Iris pigment epithelial cell (primary cell): ENCODE results near the gene CETN3.
"Not testable (repeated sequence)": the region's sequence is repeated elsewhere in the genome, so short reads cannot be mapped to it uniquely, and the experiment has no call there.

ENCODE experiments used
- DNase-seq: peaks from one replicate; pipeline ENCODE4 v3.0.0-alpha.2; 2011; ENCODE audit warnings: low read depth

Gene CETN3

DNA sequence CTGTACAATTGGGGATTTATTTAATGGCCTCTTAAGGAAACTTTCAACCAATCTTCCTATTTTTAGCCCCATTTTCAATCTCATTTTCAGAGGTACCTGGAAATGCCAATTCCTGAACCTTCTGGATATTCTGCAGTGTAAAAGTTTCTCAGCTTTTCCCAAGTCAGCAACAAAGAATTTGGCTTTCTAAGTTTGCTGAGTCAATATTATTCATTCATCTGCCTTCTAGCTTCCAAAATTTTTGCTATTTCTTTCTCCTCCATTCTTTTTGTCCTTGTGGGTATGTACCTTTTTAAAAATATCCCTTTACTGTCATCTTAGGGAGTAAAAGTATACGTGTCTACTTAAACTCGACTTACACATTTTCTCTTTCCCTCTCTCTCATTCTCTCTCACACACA lies 25.7 kb downstream of the CETN3 start:
- no peak for DNase-seq

DNA sequence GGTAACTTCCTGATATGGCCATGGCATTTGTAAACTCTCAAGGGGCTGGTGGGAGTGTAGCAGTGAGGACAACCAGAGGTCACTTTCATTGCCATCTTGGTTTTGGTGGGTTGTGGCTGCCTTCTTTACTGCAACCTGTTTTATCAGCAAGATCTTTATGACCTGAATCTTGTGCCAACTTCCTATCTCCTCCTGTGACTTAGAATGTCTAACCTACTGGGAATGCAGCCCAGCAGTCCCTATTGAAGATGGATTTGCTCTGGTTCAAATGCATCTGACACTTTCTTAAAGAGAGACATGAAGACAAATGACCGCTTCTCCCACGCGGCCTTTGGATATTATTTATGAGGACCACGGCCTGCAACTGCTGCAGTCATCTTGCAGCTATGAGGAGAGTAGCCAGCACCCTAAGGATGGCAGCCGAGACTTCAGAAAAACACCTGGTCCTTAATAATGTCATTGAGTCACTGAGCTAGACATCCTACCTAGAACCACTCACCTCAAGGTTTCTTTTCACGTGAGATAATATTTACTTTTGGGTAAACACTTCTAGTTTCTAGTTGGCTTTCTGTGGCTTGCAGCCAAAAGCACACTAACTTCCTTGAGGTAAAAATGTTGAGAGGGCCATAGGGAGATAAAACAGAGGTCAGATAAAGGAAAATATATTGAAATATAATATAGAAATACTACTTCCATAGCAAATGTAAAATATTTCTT lies 28.2 kb downstream of the CETN3 start:
- DNase-seq, result no peak

DNA sequence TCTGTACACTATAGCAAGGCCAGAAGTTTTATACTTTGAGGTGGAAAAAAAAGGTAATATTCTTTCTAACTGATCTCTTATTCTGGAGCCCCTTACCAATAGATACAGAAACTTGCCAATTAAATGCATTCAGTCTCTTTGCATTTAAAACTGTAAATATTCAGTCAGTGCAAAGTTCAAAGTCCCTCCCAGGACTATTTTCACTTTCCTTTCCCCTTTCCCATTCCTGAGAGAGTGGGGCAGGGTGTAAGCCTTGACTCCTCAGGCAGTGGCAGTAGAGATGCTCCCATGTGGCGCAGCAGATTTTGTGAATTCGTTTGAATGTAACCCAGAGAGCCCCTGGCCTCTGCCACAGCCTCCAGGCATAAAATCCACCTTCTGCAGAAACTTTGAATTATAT lies 29.9 kb downstream of the CETN3 start:
- DNase-seq, result no peak

DNA sequence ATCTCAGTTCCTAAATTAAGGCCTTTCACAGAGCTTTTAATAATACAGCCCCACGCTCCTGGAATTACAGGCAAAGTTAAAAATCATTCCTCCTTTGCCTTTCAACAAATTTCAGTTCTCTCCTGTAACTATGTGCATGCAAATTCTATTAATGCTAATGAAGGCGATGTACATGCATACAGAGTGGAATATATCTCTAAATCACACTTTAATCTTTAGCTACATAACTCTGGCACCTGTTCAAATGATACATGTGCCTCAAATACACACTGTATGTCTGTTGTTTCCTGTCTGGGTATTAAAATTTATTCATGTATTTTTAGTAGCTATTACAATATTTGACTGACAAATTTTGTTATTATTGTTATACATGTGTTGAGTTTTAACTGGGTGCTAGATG lies 30.8 kb downstream of the CETN3 start:
- DNase-seq, result no peak

DNA sequence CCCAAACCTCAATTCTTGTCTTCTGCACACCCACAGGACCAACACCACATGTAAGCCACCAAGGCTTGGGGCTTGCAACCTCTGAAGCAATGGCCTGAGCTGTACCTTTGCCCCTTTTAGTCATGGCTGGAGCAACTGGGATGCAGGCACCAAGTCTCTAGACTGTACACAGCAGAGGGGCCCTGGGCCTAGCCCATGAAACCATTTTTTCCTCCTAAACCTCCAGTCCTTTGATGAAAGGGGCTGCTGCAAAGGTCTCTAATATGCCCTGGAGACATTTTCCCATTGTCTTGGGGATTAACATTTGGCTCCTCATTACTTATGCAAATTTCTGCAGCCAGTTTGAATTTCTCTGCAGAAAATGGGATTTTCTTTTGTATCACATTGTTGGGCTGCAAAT lies 38.3 kb downstream of the CETN3 start:
- DNase-seq, result not testable (repeated sequence)

DNA sequence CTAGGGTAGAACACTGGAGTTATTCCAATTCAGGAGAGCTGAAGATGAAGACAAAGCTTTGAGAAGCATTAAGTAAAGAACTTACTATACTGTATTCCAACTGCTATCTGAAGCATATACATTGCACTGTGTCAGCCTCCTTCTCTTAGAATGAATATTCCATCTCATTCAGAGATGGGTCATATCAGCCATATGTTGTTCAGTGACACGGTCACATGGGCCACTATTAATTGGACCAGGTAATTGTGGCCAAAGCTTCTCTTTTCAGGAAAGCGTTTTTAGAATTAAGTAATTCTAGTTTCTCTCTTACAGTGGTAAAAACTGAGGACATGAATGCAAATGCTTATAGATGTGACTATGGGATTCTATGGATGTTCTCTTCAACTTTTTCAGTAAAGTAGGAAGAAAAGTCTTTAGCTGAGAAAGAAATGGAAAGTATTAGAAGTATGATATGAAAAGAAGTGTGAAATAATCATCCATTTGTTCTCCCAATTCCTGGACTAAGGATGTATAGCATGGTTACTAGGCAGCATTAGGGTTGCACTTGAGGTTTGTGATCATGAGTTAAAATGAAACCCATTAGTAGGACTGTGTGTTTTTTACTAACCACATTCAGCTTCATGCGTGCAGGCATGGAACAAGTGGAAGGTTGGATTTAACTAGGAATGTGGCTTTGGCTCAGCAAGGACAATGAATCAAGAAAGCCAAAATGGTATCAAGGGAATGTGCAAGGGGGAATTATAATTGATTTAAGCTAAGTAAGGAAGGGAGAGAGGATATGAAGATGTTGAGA lies 40.9 kb downstream of the CETN3 start:
- no peak for DNase-seq

DNA sequence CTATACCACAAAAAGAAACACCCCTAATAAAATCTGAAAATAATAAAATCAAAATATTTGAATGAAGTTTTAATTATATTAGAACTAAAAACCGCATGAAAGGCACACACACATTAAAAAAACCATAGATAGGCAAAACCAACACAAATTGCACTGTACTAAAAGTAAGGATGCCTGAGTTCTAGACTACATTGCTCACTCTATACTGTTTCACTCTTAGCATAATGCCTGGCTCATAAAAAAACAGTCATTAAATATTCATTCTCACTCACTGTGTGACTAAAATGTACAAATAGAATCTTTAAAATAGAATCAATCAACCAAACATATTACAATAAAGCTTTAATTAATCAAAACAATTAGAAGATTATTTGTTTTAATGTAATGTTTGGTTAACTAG lies 41.7 kb downstream of the CETN3 start:
- DNase-seq, result no peak

DNA sequence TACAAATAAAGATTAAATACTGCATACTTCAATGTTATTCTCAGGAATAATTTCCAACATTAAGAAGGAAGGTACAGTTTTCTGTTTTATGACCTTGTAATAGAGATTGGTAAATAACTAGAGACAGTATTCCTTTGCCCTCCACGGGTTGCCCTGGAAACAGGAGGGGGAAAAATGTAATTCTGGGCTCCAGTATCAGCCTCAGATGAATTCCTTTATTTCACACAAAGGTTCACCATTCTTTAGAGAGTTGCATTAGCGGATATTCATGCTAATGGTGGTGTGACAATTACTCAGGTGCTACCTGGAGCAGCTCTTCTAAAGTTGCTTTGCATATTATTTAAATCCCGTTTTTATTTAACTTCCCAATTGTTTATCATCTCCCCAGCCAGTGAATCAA lies 42.6 kb downstream of the CETN3 start:
- DNase-seq, result no peak

DNA sequence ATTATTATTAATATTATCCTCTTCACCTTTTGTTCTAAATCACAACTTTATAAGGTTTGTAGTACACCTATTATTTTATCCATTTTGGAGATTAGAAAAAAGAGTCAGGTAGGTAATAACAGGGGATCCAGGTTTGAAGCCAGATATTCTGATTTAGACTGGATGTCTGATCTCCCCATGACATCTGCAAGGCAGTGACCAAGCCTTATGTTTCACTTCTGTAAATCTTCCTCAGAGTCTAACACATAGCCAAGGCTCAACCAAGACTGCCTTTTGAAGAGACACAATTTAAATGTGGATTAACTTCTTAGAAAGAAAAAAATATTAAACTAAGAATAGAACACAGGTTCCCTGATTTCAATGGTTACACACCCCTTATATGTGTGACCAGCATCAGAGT lies 44.2 kb downstream of the CETN3 start:
- DNase-seq, result no peak

DNA sequence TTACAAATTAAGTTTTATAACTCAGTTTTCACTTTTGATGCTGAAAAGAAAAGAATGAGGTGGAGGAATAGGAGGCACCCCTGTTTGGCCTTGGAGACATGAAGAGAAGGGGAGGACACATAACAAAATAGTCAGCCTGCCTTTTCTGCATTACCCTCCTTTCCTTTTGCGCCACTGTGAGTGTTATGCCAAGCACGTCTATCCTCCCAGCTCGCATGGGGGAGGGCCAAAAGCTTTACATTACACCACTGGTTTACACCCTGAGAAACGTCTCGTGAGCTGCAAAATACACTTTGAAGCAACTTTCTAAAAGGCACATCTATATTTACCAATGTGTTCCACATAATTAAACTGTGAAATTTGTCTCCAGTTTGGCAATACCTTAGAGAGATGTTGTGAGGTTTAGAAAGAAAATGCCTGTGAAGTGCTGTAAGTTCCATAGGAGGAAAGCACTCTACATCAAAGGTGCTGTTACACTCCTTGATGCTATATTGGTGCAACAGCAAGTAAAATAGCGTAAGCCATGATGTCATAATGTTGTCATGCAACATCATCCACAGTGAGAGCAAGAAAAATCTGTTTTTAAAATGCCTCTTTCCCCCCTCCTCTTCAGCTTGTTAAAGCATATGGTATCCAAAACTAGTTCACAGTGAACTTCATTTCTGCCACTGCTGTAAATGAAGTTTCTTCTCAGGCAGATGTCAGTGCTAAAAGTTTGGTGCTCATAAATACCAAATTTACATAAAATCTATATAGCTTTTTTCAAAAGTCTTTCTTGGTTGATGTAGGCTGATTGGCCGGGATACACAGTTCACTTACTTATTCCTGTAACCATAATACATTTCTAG lies 50.3 kb downstream of the CETN3 start:
- no peak for DNase-seq

DNA sequence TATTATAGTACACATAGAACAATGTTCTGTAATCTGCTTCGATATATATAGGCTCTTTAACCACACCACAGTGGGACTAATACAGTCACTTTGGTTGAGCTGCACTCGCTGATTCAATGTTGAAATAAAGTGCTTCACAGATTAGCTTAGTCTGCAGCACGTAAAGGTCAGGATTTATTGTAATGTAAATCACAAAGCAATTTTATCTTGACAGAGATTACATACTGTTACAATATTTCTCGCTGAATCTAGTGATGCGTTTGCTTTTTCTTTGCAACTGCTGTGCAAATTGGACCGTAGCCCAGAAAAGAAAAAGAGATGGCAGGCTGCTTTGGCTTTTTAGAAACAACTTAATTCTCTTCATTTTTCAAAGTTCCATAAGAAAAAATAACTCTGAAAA lies 52.9 kb downstream of the CETN3 start:
- DNase-seq, result peak; percentile 13

DNA sequence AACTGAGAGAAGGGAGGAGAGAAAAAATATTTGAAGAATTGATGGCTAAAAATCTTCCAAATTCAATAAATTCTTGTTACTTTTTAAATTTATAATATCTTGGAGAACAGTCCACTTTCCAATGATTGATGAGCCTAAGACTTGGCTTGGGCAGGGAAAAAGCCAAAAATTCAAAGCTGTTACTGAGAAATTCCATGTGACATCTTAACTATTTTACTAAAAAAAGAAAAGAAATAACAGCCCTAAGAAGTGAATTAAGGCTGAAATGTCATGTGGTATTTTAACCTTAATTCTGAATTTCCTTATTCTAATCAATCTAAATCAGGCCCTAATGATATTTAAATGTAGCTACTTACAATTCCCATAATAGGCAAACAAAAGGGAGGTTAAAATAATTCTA lies 53.4 kb downstream of the CETN3 start:
- DNase-seq, result no peak

DNA sequence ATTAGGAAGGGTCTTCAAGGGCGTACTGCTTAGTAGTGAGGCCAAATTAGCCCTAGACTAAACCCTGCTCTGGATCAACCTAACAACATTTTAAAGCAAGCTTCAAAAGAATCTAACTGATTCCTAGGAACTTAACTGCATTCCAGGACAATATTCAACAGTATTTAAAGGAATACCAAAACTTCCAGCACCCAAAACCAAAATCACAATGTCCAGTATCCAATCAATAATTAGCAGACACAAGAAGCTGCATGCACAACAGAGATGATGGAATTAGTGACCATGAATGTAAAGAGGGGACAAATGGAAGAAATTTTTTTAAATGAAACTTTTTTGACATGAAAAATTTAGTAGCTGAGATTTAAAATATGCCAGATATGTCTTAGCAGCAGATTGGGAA lies 53.9 kb downstream of the CETN3 start:
- DNase-seq, result no peak

DNA sequence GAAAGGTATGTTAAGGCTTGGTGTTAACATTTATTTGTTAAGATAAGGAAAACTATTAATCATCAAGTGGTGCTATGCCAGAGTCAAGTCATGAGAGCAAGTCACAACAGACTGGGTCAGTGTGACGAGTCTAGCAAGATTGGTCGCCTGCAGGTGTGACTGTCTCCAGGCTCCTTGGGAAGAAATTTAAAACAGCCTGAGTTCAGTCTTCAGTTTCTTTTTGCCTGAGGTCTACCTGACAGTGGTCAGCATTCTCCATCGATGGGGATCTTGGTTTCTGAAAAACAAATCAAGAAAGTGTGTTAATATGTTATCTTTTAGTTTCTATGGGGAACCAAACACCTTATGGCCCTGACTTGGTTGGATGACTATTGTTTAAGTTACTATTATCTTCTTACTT lies 56.3 kb downstream of the CETN3 start:
- no peak for DNase-seq

DNA sequence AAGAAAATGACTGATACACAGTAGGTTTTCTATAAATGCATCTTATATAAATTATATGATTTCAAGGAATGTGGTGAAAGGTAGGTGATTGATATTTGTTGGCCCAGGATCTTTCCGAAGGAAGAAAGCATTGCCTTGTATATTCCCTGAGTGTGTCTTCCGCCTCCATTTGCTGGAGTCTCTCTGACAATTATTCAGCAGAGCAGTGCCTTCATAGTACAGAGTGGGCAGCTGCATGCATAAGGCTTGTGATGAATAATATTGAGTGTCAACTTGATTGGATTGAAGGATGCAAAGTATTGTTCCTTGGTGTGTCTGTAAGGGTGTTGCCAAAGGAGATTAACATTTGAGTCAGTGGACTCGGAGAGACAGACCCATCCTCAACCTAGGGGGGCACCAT lies 58.5 kb downstream of the CETN3 start:
- DNase-seq, result no peak

DNA sequence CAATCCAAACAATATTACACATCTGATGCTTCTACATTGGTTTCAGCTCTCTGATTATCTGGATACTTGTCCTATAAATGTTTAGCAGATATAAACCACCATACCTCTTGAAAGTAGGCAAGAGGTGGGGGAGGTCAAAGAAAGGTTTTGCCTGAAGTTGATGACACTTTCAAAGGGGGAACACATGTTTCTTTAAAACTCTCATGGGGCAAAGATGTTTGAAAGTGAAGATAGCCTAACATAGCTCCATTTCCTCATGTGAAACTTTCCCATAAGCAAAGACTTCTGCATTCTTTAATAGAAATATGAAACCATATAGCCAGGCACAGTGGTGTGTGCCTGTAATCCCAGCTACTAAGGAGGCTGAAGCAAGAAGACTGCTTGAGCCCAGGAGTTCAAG lies 62.1 kb downstream of the CETN3 start:
- DNase-seq, result no peak

DNA sequence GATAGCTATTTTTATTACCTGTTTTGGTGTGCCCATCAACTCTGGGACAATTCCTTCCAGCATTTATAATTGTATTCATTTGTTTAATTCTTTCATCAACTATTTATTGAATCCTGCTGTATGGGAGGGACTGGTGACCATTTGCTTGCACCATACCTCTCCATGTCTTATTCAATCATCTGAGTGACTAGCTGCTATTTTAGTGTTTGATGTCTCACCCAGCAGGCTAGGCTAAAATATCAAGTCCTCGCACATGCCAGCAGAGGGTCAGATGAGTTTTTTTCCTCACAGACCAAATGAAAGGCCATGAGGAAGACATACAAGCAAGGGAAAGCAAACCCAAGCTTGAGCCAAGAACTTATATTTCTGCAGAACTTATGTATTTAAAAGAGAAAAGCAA lies 63.9 kb downstream of the CETN3 start:
- DNase-seq, result no peak

DNA sequence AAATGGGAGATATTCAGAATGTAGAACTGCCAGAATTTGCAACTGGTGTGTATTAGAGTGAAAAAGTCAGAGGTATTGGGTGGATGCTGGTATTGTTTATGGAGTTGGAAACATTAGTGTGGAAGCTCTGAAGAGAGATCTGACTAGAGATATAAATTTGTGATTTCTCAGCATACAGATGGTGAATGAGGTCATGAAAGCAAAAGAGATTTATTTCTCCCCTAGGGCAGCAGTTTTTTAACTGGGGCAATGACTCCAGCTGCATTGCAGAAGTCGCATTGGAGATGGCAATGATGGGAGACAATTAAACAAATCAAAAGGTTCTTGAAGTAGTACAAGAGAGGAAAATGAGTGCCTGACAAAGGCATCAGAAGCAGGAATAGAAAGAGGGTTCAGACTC lies 64.9 kb downstream of the CETN3 start:
- DNase-seq, result no peak

DNA sequence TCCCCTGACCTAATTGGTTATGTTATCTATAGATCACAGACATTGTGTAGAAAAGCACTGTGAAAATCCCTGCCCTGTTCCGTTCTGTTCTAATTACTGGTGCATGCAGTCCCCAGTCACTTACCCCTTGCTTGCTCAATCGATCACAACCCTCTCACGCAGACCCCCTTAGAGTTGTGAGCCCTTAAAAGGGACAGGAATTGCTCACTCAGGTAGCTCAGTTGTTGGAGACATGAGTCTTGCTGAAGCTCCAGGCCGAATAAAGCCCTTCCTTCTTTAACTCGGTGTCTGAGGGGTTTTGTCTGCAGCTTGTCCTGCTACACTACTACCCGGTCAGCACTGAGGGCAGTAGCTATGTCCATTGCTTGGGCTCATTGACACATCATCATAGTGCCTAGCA lies 65.8 kb downstream of the CETN3 start:
- DNase-seq, result not testable (repeated sequence)

DNA sequence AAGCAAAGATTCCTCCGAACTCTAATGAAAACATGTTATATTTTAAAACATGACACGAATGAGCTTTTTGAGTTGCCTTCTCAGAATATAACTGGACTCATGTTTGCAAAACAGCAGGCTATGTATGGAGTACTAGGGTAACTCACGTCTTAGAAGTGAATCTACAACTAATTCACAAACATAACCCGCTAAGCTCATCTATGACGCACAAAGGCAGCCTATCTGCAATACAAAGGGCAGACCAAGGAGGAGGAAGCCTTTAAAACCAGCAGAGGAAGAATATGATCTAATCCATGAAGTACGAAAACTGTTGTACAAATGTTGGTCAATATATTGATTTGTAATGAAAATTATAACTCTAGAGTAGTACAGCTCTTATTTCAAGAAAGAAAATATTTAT lies 67.0 kb downstream of the CETN3 start:
- no peak for DNase-seq
